K562 (cell line): ENCODE results near the gene KRT81.

Experiments used
- CTCF ChIP-seq, 3 experiments: IDR thresholded peaks in 2 of 3; conservative IDR thresholded peaks in 1 of 3; 2 replicates each; pipeline ENCODE4 v1.5.1; 2011 to 2012; ENCODE audit warnings: low read length in 3 of 3, mild to moderate bottlenecking in 3 of 3, control low read depth in 2 of 3, improper control_type of control experiment in 1 of 3, inconsistent platforms in 1 of 3, low read depth in 1 of 3, mixed read lengths in 1 of 3, moderate library complexity in 1 of 3; ENCODE audit not compliant: insufficient read depth in 2 of 3
- HMGXB4 ChIP-seq: sonication (generic); formaldehyde crosslinking; IDR thresholded peaks from 2 replicates; pipeline ENCODE4 v1.8.1; 2023; ENCODE audit warnings: mild to moderate bottlenecking, missing genetic modification reagents
- PBX2 ChIP-seq, 2 experiments: IDR thresholded peaks in 1 of 2; conservative IDR thresholded peaks in 1 of 2; 2 replicates each; pipeline ENCODE4 v1.6.1; 2016; ENCODE audit warnings: low read depth in 2 of 2, mild to moderate bottlenecking in 1 of 2, missing compliant biosample characterization in 1 of 2, missing genetic modification characterization in 1 of 2, moderate library complexity in 1 of 2
- PRPF4 ChIP-seq: fragments of 200-400 bp; formaldehyde crosslinking; IDR thresholded peaks from one replicate; pipeline ENCODE4 v1.6.1; 2017; ENCODE audit warnings: low read length, low read depth, mild to moderate bottlenecking; ENCODE audit not compliant: insufficient read depth, poor library complexity, severe bottlenecking
- RAD21 ChIP-seq, 2 experiments: fragments of 250-450 bp in 1 of 2; fragments of 450-650 bp in 1 of 2; sonication (Bioruptor Pico) in 1 of 2; formaldehyde crosslinking in 1 of 2; IDR thresholded peaks in 1 of 2; conservative IDR thresholded peaks in 1 of 2; 2 replicates each; pipeline versions ENCODE4 v1.4.0 to v1.8.0; 2020 to 2022; ENCODE audit warnings: mild to moderate bottlenecking in 2 of 2, moderate library complexity in 1 of 2
- SETDB1 ChIP-seq: IDR thresholded peaks from one replicate; pipeline ENCODE4 v1.6.1; 2012; ENCODE audit warnings: low read length, control low read depth, inconsistent platforms
- SP2 ChIP-seq: IDR thresholded peaks from 2 replicates; pipeline ENCODE4 v1.6.1; 2011; ENCODE audit warnings: mild to moderate bottlenecking, low read depth, low read length, moderate library complexity; ENCODE audit not compliant: poor library complexity, severe bottlenecking; ENCODE audit errors: extremely low read depth
- ZNF175 ChIP-seq: fragments of 200-800 bp; sonication (Bioruptor generic); IDR thresholded peaks from 2 replicates; pipeline ENCODE4 v1.6.1; 2016; ENCODE audit warnings: low read depth, mild to moderate bottlenecking, missing genetic modification characterization, missing compliant biosample characterization
- ZNF274 ChIP-seq: IDR thresholded peaks from 2 replicates; pipeline ENCODE4 v1.6.1; 2011; ENCODE audit warnings: low read depth, mild to moderate bottlenecking, low read length, moderate library complexity, borderline replicate concordance
- ZNF354B ChIP-seq: fragments of 250-450 bp; sonication (Bioruptor Pico); IDR thresholded peaks from 2 replicates; pipeline ENCODE4 v1.4.0; 2020
- ZNF75A ChIP-seq: fragments of 450-650 bp; formaldehyde crosslinking; IDR thresholded peaks from 2 replicates; pipeline ENCODE4 v1.4.0; 2020; ENCODE audit warnings: mild to moderate bottlenecking

- TF ChIP-seq ZNF274 (no peak), CTCF (IDR thresholded peaks at IDR 0.05 in 2 of 3, conservative IDR thresholded peaks at IDR 0.05 in 1 of 3; ENCODE audit: insufficient read depth in 2 of 3, low read depth in 1 of 3, low read length in 3 of 3) (no peak), SETDB1 (no peak), PBX2 (CRISPR knock-in tag; IDR thresholded peaks at IDR 0.05; ENCODE audit: low read depth) (no peak), PBX2 (tag; conservative IDR thresholded peaks at IDR 0.05; ENCODE audit: low read depth) (no peak), HMGXB4 (no peak), ZNF354B (no peak), ZNF175 (CRISPR knock-in tag) (no peak), PRPF4 (no peak), ZNF75A (no peak), SP2 (no peak), RAD21 (CRISPR knock-in tag; conservative IDR thresholded peaks at IDR 0.05 in 1 of 2, IDR thresholded peaks at IDR 0.05 in 1 of 2) (no peak)
Measured at GRCh38 chr12:52263761-52264434, 27.4 kb downstream of the KRT81 start.
